Measurements from ENCODE around the gene RNF43.
"Not testable (repeated sequence)": the region's sequence is repeated elsewhere in the genome, so short reads cannot be mapped to it uniquely, and the experiment has no call there.

Gene RNF43

DNA sequence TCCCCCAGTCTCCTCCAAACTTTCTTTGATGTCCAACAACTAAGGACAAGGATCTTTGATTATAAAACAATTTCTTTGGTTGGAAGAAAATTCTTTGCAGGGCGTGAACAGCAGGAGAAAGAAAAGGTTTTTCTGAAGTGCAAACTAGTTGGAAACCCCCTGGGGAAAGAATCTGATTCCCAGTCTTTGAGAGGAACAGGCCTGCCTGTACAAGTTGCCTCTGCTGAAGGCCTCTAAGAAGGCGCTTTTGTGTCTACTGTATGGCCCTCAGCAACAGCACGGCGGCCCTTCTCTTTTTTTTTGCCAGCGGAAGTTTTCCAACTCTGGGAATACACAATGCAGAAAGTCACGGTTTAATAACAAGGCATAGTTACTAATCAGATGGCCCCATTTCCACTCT is 14.0 kb downstream of the RNF43 start:
- DNase-seq: no peak

DNA sequence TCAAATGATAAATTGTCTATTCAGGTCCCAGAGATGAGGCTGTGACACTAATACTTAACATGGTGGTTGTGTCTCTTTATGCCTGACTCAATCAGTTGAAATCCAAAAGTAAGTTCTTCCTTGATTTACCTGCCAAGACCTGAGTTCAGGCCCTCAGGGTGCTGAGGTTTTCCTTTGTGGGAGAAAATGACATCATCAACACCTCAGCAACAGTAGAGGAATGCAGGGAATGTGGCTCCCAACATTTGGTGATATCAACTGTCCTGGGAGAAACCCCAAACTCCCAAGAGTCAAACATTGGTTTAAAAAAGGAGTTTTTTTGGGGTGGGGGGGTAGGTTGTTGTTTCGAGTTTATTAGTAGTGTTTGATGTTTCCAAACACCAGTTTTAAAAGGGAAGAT is 14.7 kb downstream of the RNF43 start:
- DNase-seq: no peak

DNA sequence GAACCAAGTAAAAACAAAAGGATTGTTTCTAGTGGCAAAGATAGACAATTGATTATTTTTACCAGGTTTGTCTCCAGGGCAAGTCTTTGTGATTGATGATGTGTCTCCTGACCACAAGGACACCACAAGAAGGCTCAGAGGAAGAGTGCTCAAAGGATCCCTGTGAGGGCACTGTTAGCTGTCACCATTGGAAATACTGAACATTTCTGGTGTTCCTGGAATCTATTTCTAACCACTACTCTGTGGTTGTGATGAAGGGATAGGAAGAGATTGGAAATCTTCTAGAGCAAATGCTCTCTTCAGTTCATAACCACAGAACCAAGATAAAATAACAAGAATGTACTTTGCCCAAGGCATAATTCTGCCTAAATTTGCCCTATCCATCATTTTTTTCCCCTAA is 15.3 kb downstream of the RNF43 start:
- DNase-seq: no peak

DNA sequence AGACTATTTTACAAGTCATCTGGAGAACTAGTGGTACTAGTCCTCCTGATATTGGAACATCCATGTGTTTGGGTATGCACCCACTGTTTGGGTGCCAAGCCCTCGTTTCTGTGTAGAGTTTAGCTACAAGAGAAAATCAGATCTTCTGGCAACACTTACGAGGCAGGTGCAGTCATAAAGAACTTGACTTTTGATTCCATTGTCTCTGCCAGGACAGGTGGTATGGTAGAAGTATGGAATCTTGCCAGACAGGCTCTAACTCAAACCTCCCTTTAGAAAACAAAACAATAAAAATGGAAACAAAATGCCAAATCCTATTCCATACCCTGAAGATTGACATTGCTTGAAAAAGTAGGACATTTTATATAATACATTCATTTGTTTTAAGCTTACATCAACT is 16.0 kb downstream of the RNF43 start:
- DNase-seq: no peak

DNA sequence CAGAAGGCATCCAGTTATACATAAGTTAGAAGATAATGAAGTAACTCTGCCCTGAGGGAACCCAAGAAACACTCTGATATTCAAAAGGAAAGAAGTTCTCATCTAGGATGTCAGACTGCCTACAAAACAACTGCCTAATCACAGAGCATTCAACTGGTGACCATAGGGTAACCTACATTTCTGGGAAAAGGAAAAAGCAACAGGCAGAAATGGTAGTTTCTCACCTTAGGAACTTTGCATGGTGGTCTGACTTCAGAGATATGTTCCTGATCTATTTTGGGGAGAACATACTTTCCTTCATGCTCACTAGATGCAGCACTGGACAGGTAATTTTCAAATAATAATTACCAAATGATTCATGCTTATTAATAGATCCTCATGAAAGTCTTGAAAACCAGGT is 16.5 kb downstream of the RNF43 start:
- DNase-seq: no peak

DNA sequence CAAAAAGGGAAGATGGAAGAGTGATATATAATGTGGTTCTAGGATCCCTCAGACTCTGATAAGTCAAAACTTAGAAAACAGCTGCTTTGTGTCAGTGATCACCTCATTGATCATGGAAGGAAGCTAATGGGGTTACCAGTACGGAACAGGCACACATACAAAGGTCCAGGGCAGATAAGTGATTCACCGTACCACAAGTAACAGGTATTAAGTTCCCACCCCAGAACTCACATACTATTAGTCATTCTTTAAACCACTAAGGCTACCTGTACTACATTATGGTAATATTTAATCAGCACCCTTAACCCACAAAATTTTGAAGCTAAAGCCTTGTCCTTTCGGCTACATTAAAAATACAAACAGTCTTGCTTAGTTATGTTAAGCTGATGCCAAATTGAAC is 17.4 kb downstream of the RNF43 start:
- DNase-seq: no peak

DNA sequence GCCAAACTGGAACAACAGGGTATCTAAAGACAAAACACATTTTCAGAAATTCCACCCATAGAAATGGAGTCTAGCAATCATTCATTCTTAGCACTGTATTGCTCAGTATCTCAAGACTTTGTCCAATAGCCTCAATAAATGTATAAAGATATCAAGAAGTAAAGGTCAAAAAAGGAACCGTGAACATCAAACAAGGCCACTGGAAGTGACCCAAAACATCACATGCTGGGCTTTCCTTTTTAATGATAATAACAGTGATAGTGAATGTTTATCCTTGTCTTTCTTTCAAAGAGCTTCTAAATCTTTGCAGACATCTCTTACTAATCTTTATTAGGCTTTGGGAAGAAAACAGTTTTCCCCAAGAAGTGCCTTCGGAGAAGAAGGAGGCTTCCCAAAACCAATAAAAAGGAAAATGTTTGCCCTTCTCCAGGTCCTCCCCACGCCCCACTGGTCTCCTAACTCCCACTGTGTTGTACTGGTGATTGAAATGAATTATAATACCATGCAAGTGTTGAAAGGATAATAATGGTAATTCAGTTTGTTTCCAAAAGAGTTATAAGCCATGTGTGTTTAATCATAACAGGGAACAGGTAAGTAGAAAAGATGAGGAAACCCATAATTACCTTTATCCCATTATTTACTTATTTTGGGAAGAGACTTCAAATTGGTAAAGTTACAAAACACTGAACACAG is 18.6 kb downstream of the RNF43 start:
- DNase-seq: no peak

DNA sequence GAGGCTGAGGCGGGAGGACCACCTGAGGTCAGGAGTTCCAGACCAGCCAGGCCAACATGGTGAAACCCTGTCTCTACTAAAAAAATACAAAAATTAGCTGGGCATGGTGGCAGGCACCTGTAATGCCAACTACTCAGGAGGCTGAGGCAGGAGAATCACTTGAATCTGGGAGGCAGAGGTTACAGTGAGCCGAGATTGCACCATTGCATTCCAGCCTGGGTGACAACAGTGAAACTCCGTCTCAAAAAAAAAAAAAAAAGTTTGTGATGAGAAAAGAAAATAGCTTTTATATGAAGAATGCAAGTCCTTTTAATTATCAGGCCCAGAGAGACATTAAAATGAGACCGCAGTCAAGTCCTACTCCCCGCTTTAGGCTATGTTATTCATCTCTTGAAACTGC is 19.9 kb downstream of the RNF43 start:
- DNase-seq: not testable (repeated sequence)

DNA sequence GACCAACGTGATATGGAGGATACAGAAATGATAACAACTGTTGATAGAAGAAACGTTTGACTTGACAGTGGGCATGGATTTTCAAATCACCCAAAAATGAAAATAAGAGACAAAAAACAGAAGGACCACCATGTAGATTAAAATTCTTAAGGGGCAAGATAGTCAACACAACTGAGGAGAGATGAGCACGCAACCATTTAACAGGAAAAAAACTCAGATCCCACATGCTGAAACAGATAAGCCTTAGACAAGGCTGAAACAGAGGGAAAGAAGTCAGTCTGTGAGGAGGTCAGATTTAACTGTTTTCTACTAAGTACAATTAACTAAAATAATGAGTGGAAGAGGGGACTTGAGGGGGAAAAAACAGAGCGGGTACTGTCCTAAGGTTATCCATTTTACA is 21.2 kb downstream of the RNF43 start:
- no peak for DNase-seq

DNA sequence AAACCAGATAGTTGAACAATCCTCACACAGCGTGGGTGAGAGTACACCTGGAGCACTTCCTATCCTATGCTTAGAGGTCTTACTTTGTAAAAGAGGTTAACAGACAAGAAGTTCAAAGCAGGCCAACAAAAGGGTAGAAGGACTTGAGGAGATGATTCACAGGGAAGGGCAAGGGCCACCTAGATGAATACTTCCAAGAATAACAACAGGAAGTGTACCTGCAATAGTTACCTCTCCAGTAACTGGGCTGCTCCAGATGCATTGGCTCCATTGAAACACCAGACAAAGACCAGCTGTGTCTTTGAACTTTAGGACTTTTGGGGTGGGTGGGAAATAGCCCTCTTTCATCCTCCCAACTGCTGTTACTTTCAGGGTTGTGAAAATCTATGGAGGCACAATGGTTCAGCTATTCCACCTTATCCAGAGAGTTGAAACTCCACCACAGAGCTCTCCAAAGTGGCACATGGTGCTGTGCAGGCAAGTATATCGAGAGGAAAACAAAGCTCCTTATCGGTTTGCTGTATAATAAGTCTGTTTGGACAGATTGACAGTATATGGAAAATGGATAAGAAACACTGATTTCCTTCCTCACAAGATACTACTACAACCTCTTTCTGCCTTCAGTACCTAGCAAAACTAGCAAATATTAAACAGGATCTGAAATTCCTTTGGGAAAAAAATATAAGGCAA is 22.7 kb downstream of the RNF43 start:
- no peak for DNase-seq

DNA sequence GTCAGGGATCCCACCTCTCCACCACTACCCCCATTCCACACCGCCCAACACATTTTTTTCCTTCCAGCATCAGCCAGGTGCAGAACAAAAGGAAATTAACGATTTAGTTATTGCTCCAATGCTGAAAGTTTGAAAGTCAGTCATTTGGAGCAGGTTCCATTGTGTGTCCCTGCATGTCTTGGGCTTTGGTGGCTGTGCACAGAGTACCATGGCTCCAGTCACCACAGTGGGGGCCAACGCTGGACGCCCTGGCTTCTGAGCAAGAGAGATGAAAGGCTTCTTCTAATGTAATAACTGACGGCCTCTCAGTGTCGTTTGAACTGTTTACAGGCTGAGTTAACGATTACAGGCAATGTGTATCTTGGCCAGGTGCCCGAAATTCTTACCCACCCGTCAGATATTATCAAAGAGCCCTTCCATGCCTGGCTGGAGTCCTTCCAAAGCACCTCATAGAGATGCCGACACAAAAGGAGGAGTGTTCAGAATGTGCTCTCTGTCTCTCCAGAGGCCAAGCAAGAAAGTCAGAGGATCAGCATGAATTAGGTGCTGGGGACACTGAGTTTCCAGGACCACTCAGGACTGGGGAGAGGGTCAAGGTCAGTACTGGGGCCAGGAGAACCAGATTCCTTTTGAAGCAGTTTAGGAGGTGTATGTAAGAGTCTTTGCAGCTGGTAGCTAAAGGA is 25.9 kb downstream of the RNF43 start:
- DNase-seq: peak; percentile 83

DNA sequence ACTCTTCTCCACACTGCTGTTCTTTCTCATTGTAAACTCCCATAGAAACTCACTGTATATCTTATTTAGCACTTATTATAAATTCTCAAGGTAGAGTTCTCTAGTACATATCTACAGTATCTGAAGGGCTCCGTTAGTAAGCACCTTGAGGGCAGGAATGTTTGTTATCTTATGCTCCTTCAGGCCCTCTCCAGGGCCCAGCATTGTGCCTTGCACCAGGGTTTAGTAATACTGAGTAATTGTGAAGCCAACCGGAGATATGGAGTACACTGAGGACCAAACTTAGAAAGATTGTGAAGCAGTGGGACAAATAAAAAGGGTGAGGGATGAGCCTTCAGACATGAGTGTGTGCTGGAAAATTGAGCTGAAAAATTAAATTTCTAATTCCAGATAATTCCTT is 26.4 kb downstream of the RNF43 start:
- no peak for DNase-seq

DNA sequence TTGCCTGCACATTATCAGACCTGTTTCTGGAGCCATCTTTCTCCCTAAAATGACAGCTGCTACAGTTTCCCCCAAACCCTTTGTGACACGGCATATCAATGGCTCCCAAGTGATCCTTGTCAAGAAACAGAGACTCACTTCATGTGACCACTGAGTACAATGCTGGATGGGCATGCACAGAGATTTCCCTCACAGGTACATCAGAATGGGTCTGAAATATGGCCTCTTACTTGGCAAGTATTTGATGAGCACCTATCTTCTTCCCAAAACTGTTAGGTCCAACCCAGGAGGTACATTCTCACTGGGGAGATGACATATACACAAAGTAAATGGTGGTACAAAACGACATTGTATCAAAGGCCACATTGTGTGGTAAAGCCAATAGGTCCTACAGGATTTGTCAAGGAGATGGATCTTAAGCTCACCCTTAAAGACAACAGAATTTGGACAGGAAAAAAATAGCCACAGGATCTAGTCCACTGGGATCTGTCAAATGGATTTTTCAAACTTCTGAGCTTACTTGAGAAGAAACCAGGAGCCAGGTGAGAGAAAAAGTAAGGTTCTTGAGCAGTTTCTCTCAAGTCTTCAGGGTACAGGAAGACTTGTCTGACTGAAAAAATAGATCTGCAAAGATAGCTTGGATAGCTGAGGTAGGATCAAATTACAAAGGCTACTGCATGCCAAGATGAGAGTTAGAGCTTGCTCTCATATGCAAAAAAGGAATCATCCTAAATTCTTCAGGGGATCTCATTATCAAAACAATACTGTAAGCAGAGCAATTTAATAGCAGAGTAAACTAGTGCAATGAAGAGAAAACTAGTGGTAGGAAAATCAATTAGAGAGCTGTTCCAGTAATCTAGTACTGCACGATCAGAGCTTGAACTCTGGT is 28.8 kb downstream of the RNF43 start:
- no peak for DNase-seq

DNA sequence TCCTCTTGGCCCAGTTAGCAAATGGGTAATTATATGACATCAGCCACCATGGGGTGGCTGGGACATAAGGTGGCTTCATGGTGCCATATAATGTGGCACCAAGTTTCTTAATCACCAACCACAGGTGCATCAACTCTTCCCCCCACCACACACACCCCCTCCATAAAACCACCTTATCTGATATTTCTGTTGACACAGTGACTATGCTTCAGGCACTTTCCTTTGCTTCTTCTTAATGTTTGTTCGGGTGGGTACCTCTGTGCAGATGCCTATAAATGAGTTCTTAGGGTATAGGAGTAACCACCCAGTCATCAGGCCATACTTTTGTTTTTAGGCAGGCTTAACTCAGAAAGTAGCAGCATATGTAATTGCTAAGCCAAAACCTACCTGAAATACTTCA is 29.5 kb downstream of the RNF43 start:
- no peak for DNase-seq

DNA sequence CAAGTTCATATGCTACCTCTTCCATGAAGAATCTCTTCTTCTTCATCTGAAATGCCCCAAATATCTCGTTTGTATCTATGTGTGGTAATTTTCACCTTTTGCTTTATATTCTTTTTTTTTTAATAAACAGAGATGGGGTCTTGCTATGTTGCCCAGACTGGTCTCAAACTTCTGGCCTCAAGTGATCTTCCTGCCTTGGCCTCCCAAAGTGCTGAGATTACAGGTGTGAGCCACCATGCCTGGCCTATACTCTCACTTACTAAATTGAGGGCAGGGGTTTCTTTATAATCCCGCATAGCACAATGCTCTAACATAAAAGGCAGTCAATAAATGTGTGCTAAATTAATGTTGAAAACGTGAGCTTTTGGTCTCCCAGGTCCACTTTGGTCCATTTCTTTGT is 30.6 kb downstream of the RNF43 start:
- DNase-seq: no peak

DNA sequence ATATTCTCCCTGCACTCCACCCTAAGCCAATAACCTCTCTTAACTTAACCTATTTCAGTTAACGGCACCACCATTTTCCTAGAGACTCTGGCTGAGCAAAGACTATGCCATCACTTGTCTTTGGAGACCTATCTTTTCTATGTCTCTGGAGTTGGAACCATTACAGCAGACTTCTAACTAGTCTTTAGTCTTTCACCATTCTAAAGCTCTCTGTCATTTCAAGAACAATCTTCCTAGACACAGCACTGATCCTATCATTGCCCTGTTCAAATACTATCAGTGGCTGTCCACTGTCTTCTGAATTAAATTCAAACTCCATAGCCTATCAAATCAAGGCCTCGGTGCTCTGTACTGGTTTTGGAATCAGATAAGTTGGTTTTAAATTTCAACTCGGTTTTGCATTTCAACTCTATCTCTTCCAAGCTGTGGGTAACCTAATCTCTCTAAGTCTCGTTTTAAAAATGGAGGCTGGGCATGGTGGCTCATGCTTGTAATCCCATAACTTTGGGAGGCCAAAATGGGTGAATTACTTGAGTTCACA is 31.9 kb downstream of the RNF43 start:
- no peak for DNase-seq

DNA sequence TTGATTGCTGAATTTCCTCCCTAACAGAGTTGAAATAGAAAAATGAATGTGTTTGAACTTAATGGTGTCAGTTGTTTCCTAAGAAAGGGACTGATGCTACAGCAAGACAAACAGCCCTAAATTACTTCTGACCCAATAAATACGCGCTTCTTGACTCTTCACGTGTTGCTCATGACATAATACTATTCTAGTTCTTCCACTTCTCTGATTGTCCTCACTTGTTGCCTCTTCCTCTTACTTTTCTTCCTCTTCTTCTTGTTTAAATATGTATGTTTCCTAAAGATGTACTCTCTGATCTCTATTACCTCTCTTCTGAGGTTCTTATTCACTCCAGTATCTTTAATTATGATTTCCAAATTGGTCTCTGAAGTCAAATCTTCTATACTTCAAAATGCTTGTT is 32.4 kb downstream of the RNF43 start:
- DNase-seq: no peak

DNA sequence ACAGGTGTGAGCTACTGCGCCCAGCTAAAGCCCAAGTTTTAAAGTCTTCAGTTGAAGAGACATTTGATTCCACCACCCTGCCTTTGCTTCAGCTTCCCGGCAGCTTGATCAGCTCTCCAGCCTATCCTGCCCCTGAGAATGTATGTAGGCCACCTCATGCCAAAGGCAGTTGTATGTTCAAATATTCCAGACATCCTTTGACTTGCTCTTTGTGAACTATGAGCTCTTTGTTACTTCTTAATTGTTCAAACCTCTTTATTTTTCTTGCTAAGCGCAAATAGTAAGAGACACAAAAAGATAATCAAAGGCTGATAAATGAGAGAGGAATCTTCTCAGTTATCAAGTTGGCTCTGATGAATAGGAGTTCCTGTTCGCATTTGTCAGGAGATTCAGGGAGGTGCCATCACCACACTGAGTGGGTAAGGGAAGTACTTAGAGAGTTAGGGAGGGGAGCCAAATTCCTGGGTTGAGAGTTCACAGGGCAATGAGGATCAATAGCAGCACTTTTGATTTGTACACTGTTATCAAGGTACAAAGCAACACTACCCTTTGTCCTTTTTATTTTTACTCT is 33.4 kb downstream of the RNF43 start:
- DNase-seq: no peak

DNA sequence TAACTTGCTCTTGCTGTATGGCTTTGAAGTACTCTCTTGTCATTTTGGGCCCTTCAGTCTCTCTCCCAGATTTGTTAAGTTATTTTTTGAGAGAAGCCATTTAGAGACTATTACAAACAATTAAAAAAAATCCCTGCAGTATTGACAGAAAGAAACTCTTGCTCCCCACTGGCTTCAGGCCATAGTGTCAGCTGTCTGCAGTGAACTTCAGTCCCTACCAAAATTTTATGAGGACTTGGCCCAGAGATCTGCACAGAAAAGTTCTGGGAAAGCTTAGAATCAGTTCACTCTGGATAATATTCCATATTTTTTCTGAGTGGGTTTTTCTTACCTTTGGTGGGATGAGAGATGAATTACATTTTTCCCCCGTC is 34.5 kb downstream of the RNF43 start:
- no peak for DNase-seq

DNA sequence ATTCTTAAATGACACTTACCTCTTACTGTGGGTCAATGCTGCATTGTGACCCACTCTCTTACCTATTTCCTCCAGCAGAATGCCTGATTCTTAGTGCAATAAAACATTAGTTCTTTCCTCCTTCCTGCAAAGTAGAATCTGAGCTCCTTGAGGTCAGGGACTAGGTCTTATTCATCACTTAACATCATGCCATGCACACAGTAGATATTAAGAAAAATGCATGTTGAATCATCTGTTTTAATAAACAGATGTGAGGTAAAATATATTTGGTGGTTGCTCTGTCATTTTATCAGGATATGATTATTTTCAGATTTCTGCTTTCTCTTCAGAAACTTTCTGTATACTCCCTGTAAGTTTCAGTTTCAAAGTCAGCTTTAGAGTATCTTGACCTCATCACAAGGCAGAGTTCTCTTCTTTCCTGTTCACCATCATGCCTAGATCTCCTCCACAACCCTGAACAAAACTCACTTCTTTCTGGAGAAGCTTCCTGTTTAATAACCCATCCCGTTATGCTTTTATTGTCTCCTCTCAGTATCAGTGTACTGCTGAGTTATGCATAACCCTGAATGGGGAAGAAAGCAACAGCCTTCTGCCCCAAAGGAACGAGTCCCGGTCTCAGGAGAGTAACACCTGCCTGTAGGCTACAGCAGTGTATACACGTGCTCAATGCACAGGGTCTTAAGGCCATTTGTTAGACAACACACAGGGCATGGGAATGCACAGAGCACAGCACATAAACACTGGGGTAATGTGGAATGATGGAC is 35.0 kb downstream of the RNF43 start:
- no peak for DNase-seq

DNA sequence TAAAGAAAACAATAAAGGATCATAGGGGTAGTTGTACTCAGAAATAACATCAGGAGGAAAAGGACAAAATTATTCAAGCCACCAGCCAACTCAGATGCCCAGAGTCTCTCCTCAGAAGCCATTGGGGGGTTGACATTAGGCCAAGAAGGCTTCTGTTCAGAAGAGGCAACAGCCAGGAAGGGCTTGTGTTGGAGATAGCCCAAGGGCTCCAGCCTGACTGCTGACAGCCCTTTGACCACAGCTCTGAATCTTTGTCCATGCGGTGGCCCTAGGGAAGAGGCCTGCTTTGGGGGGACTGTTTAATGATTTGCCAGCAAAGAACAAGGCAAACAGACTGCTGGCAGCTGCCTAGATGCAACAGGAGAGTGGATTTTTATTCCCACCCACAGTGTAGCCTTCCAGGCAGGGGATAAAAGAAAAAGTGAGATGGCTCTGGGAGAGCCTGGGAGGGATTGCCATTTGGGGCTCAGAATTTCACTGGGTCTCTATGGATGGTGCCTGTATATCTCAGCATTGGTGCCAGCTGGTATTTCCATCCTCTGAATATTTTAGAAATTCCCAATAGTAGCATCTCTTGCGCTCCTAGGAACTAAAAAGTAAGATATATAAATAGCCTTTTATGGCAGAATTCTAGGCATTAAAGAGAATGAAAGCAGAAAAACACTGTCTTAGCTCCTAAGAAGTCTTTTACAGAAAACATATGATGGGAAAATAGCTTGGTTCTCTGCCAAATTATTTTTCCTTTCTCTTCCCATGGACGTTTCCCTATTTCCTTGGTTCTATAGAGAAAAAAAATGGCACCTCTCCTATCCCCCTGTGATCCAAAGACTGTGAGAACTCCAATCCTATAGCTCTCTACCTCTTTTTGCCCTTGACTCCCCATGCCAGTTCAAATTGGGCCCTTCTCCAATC is 36.0 kb downstream of the RNF43 start:
- no peak for DNase-seq

Data from NCI-H1092 (cell line).